ENCODE measurements around the gene POLR2E.

Gene POLR2E

GRCh38 chr19:1070931-1071791 lies 24.0 kb downstream of the POLR2E start:
- H3K4me3 ChIP-seq (replicated peaks in 1 of 2; ENCODE audit: low read depth in 2 of 2, low read length in 2 of 2): no peak overlapping the region
- no peak for DNase-seq (ENCODE audit: low read depth in 2 of 2)
- TF ChIP-seq, protein P1, sequence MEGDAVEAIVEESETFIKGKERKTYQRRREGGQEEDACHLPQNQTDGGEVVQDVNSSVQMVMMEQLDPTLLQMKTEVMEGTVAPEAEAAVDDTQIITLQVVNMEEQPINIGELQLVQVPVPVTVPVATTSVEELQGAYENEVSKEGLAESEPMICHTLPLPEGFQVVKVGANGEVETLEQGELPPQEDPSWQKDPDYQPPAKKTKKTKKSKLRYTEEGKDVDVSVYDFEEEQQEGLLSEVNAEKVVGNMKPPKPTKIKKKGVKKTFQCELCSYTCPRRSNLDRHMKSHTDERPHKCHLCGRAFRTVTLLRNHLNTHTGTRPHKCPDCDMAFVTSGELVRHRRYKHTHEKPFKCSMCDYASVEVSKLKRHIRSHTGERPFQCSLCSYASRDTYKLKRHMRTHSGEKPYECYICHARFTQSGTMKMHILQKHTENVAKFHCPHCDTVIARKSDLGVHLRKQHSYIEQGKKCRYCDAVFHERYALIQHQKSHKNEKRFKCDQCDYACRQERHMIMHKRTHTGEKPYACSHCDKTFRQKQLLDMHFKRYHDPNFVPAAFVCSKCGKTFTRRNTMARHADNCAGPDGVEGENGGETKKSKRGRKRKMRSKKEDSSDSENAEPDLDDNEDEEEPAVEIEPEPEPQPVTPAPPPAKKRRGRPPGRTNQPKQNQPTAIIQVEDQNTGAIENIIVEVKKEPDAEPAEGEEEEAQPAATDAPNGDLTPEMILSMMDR (IDR thresholded peaks at IDR 0.05; ENCODE audit: low read depth, low read length): no peak

DNA sequence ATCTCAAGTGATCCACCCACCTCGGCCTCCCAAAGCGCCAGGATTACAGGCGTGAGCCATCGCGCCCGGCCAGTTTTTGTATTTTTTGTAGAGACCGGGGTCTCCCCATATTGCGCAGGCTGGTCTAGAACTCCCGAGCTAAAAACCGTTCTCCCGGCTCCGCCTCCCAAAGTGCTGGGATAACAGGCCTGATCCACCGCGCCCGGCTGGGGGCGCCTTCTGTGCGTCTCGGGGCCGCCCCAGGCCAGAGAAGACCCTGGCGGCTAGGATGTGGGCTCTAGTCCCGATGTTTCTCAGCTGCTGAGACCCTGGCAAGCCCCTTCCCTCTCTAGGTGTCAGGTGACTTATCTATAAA lies 24.6 kb downstream of the POLR2E start:
- TF ChIP-seq, protein P1 (IDR thresholded peaks at IDR 0.05; ENCODE audit: low read depth, low read length): peak; percentile 24
- DNase-seq (ENCODE audit: low read depth in 2 of 2): no peak
- H3K4me3 ChIP-seq (replicated peaks in 1 of 2; ENCODE audit: low read depth in 2 of 2, low read length in 2 of 2): no peak overlapping the region

GRCh38 chr19:1069009-1069779 lies 26.0 kb downstream of the POLR2E start:
- TF ChIP-seq, protein P1 (IDR thresholded peaks at IDR 0.05; ENCODE audit: low read depth, low read length): no peak
- H3K4me3 ChIP-seq (replicated peaks in 1 of 2; ENCODE audit: low read depth in 2 of 2, low read length in 2 of 2): no peak overlapping the region
- no peak for DNase-seq (ENCODE audit: low read depth in 2 of 2)

- DNase-seq (ENCODE audit: low read depth in 2 of 2): no peak
- TF ChIP-seq, protein P1 (IDR thresholded peaks at IDR 0.05; ENCODE audit: low read depth, low read length): no peak
- H3K4me3 ChIP-seq (replicated peaks in 1 of 2; ENCODE audit: low read depth in 2 of 2, low read length in 2 of 2): no peak overlapping the region
Measured at GRCh38 chr19:1068009-1069001, 26.9 kb downstream of the POLR2E start.

- TF ChIP-seq, protein P1 (IDR thresholded peaks at IDR 0.05; ENCODE audit: low read depth, low read length): no peak
- DNase-seq (ENCODE audit: low read depth in 2 of 2): no peak
- H3K4me3 ChIP-seq (replicated peaks in 1 of 2; ENCODE audit: low read depth in 2 of 2, low read length in 2 of 2): peak overlapping the region in 1 of 2 donors; percentile 18
Measured at GRCh38 chr19:1067341-1067957, 27.7 kb downstream of the POLR2E start.

Data from cardiac fibroblast (primary cell).